NCI-H2107 treated with DMSO at 0.1 percent for 48 hours (cell line): Measurements from ENCODE around the gene TINAGL1.

Experiments used
- DNase-seq: peaks from one replicate; lab custom pipeline; 2025; ENCODE audit not compliant: unreplicated experiment; lab: John Stamatoyannopoulos, UW

Gene TINAGL1

DNA sequence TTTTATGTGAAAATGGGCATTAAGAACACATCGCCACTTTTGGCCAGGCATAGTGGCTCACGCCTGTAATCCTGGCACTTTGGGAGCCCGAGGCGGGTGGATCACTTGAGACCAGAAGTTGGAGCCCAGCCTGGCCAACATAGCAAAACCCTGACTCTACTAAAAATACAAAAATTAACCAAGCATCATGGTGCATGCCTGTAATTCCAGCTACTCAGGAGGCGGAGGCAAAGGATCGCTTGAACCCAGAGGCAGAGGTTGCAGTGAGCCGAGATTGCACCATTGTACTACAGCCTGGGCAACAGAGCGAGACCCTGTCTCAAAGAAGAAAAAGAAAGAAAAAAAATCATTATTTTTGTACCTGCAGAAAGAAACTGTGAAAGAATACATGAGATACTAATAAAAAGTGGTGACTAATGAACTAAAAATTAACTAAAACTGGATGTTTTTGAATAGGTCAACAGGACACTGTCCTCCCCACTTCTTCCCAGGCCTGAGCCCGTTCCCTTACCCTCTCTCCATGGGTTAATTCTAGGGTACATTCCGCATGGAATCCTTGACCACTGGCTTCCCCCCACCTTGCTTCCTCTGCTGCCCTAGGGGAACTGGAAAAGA is 8.3 kb upstream of the TINAGL1 start:
- DNase-seq = no peak

DNA sequence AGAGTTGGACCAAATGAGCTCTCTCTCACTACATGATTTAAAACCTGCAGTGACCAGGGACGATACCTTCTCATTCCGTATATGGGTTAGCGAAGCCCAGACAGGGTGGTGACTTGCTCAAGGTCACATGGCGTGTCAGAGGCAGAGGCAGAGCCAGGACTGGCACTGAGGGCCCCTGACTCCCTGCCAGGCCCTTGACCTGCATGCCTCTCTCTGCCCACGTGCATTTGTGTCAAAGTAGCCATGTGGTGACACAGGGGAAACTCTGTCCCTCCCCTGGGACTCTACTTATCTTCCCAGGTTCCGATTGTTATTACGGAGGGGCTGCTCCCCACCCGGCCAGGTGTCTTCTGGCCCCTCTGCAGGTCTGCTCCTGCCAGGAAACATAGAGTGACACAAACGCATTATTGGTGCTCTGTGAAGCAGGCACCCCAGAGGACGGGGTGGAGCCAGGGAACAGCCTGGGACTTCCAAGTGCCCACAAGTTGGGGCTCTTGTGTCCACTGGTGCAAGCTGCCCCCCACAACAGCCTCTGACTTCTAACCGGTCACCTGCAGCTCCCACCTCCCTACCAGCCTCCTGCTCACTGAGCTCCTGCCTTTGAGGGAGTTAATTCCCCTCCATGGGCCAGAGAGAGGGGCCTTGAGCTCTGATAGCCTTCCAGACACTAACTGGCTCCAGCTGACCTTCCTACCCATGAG is 7.3 kb upstream of the TINAGL1 start:
- no peak for DNase-seq

DNA sequence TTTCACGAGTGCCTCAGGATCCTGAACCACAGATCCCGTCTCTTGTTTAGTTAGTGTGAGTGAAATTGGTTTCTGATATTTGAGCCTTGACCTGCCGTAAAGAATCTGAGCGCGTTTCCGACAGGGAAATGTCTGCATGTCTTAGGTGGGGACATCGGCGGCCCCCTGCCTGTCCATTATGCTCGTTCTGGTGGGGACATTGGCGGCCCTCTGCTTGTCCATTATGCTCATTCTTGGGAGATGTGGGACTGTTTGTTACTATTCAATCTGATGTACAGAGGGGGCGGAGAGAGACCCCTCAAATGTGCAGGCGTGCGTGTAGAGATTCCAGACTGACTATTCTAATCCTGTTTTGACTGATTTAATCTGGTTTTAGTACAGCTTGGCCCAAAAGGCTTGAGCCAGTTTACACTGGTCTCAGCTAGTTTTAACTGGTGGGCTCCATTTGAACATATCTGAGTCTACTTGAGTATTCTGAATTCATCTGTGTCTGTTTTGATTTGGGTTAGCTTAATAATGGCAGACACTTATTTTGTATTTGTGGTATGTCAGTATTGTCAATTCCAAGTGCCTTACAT is 6.6 kb upstream of the TINAGL1 start:
- no peak for DNase-seq

DNA sequence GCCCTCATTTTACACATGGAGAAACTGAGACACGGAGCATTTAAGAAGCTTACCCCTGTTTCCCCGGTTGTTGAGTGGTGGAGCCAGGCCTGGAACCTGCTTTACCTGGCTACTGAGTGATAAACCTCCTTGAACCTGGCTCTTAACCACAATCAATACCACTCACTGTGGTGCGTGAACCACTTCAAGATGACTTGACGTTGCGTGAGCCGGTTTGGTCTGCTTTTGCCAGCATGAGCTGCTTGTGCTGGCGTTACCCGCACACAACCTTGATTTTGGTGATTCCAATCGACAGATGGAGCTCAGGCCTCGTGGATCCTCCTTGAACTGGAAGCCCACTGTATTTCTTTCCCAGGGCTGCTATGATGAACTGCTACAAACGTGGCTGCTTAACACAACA is 6.1 kb upstream of the TINAGL1 start:
- DNase-seq = no peak

DNA sequence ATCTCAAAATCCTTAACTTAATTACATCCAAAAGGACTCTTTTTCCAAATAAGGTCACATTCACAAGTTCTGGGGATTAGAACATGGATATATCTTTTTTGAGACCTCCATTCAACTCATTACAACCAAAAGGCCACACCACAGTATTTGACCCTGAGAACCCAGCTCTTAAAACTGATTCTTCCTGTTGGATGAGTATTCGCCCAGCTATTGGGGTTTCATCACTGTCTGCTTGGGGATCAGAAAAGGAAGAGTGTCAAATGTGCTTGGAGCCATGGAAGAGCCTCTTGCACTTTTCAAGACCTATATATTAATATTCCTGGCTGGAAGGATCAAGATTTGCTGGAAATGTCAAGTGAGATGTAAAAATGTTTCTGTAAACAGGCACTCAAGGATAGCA is 5.4 kb upstream of the TINAGL1 start:
- no peak for DNase-seq

DNA sequence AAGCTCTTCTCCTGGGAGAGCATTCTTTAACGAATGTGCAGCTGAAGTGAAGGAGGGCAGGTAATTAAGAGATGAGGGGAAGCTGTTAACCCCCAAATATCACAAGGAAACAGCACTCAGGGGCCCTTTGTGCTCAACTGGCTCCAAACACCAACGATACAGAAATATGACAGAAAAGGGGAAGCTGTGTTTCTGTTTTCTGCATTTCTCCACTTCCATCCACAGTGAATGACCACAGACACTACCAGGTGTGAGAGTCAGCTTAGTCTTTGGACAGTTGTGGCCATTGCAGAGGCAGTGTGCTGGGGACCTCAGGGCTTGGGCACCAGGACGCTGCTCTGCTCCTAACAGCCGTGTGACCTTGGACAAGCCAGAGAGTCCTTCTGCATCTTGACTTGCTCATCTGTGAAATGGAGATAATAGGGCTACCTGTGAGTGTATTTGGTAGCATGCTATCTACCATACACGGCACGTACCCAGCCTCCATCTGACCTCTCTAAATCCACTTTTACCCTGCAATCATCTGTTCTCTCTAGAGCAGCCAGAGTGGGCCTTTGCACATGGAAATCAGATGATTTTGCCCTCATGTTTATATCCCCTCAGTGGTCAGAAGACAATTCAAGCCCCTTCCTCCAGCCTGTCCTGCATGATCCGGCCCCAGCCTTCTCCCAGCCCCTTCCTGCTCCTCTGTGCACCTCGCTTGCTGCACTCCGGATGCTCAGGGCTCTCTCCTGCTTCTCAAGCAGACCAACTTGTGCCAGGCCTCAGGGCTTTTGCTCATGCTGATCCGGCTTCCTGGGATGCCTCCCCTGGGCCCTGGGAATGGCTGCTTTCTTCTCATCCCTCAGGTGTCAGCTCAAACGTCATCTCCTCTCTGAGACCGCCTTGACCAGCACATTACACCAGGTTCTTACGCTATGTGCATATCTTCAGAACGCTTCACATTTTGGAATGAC is 4.7 kb upstream of the TINAGL1 start:
- DNase-seq = no peak

DNA sequence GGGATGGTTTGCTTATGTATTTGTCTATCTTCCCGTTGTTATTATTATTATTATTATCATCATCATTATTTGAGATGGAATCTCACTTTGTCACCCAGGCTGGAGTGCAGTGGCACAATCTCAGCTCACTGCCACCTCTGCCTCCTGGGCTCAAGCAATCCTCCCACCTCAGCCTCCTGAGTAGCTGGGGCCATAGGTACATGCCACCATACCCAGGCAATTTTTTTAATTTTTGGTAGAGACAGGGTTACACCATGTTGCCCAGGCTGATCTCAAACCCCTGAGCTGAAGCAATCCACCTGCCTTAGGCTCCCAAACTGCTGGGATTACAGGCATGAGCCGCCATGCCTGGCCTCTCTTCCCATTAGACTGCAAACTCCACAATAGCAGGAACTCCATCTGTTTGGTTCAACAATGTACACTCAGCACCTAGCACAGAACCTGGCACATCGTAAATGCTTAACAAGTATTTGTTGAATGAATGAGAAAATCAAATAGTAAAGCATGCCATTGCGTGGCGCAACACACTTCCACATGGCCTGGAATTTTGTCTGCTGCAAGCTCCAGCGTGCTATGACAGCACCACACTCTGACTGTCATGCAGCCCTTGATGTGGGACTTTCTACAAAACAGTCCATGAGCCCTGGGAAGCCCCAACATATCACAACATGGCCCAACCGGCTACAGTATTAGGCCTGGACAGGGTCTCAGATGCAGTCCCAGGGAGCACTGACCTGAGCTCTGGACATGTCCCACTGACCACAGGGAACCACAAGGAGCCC is 3.8 kb upstream of the TINAGL1 start:
- DNase-seq = no peak

DNA sequence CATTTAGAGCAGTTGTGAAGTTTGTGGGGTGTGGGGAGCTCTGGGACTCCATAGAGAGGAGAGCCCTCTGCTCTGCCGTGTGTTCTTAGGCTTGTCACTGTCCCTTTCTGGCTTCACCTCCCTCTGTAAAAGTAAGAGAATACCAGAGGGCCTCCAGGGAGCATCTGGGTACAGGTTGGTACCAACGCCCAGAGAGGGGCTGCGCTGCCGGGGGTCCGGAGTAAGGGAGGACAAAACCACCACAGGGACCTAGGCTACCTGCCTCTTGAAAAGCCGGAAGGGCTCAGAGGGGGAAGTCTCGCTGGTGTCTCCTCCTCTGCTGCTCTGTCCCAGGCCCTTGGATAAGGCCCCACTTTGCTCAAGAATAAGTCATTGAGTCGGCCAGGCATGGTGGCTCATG is 3.1 kb upstream of the TINAGL1 start:
- no peak for DNase-seq

DNA sequence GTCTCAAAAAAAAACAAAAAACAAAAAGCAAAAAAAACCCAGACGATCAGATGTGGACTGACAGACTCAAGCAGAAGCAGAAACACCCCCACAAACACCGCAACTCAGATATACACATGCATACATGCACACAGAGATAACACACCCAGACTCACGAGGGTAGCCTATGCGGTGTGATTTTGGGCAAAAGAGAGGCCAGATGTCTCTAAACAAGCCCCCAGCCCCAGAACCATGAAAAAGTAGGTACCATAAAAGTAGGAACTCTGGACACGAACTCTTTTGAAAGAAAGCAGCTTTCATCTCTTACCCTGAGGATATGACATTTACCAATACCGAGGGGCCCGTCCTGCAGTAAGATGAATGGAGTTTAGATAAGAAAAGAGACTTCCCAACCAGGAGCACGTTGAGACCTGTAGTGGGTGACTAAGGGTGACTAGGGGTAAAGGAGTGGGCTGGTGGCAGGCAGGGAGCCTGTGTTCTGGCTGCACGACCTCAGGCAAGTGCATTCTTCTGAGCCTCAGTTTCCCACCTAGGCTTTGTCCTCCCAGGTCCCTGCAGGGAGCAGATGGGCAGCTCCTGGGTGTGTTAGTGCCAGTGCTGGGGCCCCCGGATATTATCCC is 1.5 kb upstream of the TINAGL1 start:
- DNase-seq = no peak

DNA sequence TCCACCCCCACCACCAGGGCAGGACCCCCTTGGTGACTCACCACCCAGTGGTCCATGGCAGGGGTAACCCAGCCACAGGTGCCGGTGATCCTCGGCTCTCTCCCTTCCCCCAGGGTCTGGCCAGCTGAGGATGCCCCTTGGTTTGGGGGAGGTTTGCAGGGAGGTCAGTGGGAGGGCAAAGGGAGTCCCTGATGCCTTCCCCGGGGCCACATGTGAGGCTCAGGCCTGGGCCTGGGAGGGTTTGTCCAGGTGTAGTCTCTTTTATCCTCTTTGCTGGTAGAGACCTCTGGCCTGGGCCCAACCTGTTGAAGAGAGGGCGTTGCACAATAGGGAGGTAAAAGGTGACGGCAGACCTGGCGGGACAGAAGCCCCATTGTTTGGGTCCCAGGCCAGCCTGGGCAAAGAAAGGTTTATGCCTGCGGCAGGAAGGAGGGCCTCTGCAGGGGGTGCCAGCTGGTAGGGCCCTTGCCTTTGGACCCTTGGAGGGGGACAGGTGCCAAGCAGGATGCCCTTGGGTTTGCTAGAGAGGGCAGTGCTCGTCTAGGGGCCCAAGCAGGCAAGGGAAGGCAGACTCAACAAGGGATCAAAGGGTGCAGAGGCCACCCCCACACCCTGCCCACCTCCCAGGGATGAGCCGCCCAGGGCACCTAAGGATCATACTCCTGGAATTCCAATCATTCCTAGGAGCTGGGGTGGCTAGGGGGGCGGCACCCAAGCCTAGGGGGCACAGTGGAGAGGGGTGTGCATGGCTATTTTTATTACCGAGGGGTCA is 760 bp upstream of the TINAGL1 start:
- DNase-seq = no peak

DNA sequence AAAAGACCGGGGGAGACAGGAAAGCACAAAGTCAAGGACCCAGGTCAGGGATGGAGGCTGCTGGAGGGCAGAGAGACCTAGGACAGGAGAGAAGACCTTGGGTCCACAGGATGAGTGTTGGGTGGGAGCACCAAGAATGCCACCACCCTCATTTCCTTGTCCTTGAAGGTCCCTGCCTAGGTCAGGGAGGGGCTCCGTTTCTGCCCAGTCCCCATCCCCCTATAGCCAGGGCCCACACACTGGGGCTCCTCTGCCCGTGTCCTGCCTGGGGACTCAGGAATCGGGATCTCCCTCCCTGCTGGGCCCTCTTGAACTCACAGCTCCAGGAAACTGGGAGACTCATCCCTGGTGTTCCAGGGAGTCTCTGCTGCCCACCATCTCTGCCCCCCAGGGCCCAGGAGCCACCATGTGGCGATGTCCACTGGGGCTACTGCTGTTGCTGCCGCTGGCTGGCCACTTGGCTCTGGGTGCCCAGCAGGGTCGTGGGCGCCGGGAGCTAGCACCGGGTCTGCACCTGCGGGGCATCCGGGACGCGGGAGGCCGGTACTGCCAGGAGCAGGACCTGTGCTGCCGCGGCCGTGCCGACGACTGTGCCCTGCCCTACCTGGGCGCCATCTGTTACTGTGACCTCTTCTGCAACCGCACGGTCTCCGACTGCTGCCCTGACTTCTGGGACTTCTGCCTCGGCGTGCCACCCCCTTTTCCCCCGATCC is 584 bp downstream of the TINAGL1 start:
- no peak for DNase-seq

DNA sequence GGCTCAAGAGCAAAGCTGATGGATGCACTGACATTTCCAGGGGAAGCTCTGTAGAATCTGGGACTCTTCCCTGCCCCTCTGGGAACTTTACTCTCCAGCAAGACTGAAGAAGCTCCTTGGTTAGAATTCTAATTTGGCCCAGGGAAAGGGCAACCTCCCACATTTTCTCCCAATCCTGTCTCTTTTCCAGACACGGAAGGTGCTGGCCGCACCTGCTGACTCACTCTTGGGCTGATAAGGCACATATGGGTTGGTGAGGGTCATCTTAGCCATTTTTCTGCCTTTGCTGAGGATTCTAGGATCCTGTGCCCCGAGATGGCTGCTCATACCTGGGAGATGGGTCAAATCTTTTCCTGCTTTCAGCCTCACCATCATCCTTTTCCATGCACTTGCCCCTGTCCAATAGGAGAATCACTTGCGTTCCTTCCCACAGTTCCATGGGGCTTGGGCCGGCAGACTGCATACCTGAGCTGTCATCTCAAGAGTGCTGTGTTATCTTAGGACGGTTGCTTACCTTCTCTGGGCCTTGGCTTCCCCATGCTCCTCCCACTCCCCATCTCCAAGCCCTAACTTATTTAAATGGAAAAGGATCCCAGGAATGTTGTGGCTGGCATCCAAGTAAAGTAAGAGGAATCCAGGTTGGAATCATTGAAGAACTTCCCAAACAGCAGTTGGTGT is 1.3 kb downstream of the TINAGL1 start:
- no peak for DNase-seq

DNA sequence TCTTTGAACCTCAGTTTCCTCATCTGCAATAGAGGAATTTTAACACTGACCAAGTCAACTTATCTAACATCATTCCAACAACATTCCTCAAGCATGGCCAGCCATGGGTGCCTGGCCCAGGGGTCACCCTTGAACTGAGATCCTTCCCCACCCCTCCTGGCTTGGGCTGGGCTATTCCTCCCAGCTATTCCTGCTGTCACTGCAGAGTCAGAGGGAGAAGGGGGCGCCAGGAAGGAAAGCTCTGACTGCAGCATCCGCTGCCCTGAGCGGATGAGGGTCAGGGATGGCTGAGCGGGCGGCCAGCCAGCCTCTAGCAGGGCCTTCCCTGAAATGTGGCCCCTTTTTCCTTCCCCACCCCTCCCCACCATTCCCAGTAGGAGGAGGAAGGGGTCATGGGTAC is 3.1 kb downstream of the TINAGL1 start:
- no peak for DNase-seq

DNA sequence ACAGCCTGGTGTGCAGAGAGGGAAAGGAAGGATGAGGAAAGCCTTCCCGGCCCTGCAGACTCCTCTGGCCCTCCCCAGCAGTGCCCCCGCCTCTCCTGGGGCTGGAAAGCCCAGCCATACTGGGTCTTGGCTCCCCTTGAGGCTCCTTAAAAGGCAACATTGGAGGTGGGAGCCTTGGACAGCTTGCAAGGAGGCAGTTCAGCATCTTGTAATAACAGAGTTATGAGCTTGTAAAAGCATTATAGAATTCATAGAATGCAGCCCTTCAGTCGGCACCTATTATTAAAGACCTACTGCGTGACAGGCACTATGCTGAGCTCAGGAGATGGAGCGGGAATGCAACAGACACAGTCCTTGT is 4.2 kb downstream of the TINAGL1 start:
- no peak for DNase-seq

DNA sequence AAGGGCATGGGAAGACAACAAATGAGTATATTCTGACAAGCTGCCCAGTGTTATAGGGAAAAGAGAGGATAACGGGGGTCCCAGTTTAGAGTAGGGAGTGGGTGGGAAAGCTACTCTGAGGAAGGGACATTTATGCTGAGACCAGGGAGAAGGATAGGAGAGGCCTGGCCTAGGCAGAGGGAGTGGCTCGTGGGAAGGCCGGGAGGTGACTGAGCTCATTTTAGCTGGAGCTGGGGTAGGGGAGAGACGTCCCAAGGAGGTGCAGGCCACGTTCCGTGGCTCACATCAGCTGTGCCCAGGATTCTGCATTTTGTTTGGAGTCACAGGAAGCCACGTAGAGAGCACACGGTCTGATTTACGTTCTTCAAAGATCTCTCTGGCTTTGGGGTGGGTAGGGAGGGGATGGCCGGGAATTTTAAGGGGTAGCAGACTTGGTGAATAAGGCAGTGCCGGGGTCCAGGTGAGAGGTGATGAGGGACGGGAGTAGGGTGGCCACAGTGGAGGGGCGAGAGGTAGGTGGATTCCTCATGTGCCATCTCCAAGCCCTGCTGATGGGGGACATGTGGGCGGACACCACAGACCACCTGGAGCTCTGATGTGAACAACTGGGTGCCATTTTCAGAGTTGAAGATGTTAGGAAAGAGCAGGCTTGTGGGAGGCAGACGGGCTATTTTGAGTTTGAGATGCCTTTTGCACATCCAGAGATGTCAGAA is 4.7 kb downstream of the TINAGL1 start:
- no peak for DNase-seq

DNA sequence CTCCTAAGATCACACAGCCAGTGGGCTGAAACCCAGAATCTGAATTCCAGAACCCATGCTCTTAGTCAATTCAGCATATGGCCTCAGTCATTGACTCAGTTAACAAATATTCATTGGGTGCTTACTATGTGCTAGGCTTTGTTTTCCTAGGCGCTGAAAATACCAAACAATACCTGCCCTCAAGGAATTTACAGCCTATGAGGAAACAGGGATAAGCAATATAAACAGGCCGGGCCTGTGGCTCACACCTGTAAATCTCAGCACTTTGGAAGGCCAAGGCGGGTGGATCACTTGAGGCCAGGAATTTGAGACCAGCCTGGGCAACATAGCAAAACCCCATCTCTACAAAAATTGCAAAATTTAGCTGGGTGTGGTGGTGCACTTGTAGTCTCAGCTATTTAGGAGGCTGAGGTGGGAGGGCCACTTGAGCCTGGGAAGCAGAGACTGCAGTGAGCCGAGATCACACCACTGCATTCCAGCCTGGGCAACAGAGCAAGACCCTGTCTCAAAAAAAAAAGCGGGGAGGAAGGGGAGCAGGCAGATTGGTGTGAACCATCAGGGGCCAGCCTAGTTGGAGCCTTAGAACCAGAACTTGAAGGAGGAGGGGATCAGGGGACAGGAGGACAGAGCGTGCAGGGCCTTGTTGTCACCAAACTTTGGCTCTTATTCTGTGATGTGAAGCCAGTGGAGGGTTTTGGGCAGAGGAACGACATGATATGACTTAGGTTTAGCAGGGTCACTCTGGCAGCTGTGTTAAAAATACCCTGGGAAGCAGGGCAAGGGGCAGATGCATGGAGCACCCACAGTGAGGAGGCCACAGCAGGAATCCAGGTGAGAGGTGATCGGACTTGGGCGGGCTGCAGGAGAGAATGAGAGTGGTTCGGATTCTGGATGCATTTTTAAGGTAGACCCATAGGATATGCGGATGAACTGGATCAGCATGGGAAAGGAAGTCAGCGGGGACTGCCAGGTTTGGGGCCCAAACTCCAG is 5.8 kb downstream of the TINAGL1 start:
- no peak for DNase-seq
